Measurements from ENCODE around the gene BHMT. TPM values are rescaled to one million over a fixed set of nuclear protein-coding genes. Genes with fewer than 3 reads are reported as not detected.

BHMT gene
- total and polyA plus RNA-seq, 4 donors, result 27.7 to 197 (median 116) TPM

DNA sequence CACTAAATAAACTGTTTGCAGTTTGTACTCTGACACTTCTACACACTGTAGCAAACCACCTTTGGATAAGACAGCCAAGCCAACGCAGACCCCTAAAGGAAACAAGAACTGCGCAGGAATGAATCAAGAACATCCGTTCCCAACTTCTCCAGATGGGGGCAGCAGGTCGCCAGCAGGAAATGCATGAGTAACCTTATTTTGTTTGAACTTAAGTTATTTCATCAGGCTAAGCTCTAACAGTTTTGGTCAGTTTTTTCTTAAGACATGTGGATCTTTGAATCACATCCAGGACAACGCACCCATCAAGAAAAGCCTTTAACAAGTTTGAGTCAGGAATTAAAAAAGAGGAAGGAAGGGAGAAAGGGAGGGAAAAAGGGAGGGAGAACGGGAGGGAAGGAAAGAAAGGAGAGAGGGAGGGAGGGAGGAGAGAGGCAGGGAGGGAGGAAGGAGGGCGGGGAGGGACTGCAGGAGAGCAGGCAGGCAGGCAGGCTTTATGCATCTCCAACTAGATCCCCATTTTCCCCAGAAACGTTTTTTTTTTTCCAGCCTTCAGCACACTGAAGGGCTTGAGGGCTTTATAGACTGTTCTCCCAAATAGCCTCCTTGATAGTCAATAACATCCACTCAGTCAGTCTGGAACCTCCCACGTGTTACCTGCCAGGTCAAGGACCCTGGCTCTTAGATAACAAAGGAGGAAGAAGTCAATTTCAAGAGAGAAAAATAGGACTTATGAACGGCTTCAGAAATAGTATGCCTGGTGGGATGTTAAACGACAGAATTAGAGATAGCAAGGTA, 22.2 kb downstream of the BHMT start:
- Histone ChIP-seq H3K9me3 (ENCODE audit: control insufficient read depth in 4 of 4, low read length in 3 of 4) (no peaks in the 10 kb centered on the region), H3K27me3 (ENCODE audit: control insufficient read depth in 4 of 4, insufficient read depth in 4 of 4, low read length in 3 of 4) (no peaks in the 10 kb centered on the region), H3K27ac (ENCODE audit: low read depth in 1 of 2, low read length in 2 of 2) (peak overlapping the region; percentile 22 to 43), H3K4me3 (ENCODE audit: low read depth in 1 of 3, low read length in 3 of 3) (no peak overlapping the region), H3K4me1 (ENCODE audit: control insufficient read depth in 4 of 4, insufficient read depth in 4 of 4, low read length in 3 of 4) (peaks cover 3 to 12% (median 8%) of the 10 kb centered on the region in 4 donors), H3K36me3 (ENCODE audit: control insufficient read depth in 4 of 4, insufficient read depth in 3 of 4, low read depth in 1 of 4, low read length in 3 of 4) (peaks cover 0 to 14% (median 10%) of the 10 kb centered on the region in 4 donors), H3K9ac (ENCODE audit: low read depth in 1 of 2, low read length in 2 of 2) (no peak overlapping the region)
- WGBS, result 4% methylated on average over 11 of the region's 11 CpGs
- peak; percentile 71 for DNase-seq (ENCODE audit: low spot score)
- TF ChIP-seq RAD21 (IDR thresholded peaks at IDR 0.05) (peak; percentile 81 to 83), RXRA (IDR thresholded peaks at IDR 0.05) (no peak), FOXA1 (IDR thresholded peaks at IDR 0.05) (no peak), EGR1 (IDR thresholded peaks at IDR 0.05; ENCODE audit: low read depth in 2 of 2) (no peak), TAF1 (conservative IDR thresholded peaks at IDR 0.05) (no peak), NR2F2 (IDR thresholded peaks at IDR 0.05) (peak; percentile 45), FOXA2 (IDR thresholded peaks at IDR 0.05) (no peak)
- TF ChIP-seq, protein P1, sequence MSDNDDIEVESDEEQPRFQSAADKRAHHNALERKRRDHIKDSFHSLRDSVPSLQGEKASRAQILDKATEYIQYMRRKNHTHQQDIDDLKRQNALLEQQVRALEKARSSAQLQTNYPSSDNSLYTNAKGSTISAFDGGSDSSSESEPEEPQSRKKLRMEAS (IDR thresholded peaks at IDR 0.05), result no peak
- TF ChIP-seq, protein P2, sequence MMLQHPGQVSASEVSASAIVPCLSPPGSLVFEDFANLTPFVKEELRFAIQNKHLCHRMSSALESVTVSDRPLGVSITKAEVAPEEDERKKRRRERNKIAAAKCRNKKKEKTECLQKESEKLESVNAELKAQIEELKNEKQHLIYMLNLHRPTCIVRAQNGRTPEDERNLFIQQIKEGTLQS (IDR thresholded peaks at IDR 0.05), result no peak
- TF ChIP-seq, protein P3, sequence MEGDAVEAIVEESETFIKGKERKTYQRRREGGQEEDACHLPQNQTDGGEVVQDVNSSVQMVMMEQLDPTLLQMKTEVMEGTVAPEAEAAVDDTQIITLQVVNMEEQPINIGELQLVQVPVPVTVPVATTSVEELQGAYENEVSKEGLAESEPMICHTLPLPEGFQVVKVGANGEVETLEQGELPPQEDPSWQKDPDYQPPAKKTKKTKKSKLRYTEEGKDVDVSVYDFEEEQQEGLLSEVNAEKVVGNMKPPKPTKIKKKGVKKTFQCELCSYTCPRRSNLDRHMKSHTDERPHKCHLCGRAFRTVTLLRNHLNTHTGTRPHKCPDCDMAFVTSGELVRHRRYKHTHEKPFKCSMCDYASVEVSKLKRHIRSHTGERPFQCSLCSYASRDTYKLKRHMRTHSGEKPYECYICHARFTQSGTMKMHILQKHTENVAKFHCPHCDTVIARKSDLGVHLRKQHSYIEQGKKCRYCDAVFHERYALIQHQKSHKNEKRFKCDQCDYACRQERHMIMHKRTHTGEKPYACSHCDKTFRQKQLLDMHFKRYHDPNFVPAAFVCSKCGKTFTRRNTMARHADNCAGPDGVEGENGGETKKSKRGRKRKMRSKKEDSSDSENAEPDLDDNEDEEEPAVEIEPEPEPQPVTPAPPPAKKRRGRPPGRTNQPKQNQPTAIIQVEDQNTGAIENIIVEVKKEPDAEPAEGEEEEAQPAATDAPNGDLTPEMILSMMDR (IDR thresholded peaks at IDR 0.05; ENCODE audit: low read depth, low read length, missing input control), result peak; percentile 71

DNA sequence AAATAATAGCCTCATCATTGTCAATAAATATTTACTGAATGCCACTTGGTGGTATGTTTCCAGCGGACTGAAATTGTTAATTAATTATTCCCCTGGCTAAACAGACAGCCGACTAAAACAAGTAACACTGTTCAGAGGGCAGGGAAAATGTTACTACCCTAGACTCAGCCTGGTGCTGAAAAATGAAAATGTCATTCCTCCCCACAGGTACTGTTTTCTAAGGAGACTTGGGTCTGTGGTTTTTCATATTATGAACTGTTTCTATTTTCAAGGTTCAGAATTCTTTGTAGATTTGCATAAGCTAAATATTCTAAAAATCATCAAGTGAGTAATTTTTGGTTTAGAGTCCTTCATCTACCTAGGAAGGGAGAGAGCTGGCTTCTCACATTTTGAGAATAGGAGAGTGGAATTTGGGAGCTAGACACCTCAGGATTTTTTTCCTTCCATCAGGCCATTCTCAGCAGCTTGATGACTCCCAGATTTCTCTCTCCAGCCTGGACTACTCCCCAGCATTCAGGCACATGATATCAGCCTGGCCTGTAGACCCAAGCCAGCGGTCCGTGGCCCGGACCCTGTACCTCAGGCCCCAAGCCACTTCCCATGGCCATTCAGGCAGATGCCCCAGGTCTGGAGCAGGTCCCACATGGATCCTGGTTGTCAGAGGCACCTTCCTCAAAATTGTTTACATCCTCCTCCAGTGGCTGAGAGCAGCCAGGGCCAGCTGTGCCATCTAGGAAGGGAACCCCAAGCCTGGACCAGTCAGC, 24.4 kb downstream of the BHMT start:
- DNase-seq (ENCODE audit: low spot score), result no peak
- no peak overlapping the region for H3K4me3 ChIP-seq (ENCODE audit: low read depth in 1 of 3, low read length in 3 of 3)
- no peak overlapping the region for H3K9ac ChIP-seq (ENCODE audit: low read depth in 1 of 2, low read length in 2 of 2)
- 76% methylated on average over 5 of the region's 5 CpGs for WGBS
- no peaks in the 10 kb centered on the region for H3K36me3 ChIP-seq (ENCODE audit: control insufficient read depth in 4 of 4, insufficient read depth in 3 of 4, low read depth in 1 of 4, low read length in 3 of 4)
- peaks cover 0 to 3% (median 0%) of the 10 kb centered on the region in 4 donors for H3K9me3 ChIP-seq (ENCODE audit: control insufficient read depth in 4 of 4, low read length in 3 of 4)
- H3K27me3 ChIP-seq (ENCODE audit: control insufficient read depth in 4 of 4, insufficient read depth in 4 of 4, low read length in 3 of 4), result no peaks in the 10 kb centered on the region
- TF ChIP-seq, protein P2 (IDR thresholded peaks at IDR 0.05), result no peak
- no peak for TF ChIP-seq RXRA (IDR thresholded peaks at IDR 0.05)
- no peak overlapping the region for H3K27ac ChIP-seq (ENCODE audit: low read depth in 1 of 2, low read length in 2 of 2)
- peaks cover 3 to 12% (median 8%) of the 10 kb centered on the region in 4 donors for H3K4me1 ChIP-seq (ENCODE audit: control insufficient read depth in 4 of 4, insufficient read depth in 4 of 4, low read length in 3 of 4)

DNA sequence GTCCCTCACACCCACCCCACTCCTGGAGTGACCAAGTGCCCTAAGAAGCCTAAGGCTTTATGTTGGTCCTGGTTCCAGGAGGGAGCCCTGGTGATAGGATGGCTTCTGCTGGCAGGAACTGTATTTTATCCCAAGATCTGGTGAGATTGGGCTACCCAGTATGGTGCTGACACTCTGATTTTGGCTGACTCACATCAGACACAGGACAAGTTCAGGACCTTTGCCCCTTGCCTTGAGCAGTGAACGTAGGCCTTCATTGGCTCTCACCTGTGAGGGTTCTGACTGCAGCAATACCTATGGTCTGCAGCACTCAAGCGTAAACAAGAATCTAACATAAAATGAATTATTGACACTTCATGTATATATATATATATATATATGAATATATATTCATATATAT, 25.0 kb downstream of the BHMT start:
- Histone ChIP-seq H3K9ac (ENCODE audit: low read depth in 1 of 2, low read length in 2 of 2) (no peak overlapping the region), H3K27ac (ENCODE audit: low read depth in 1 of 2, low read length in 2 of 2) (no peak overlapping the region), H3K9me3 (ENCODE audit: control insufficient read depth in 4 of 4, low read length in 3 of 4) (peaks cover 0 to 3% (median 0%) of the 10 kb centered on the region in 4 donors), H3K4me1 (ENCODE audit: control insufficient read depth in 4 of 4, insufficient read depth in 4 of 4, low read length in 3 of 4) (peaks cover 3 to 12% (median 8%) of the 10 kb centered on the region in 4 donors), H3K27me3 (ENCODE audit: control insufficient read depth in 4 of 4, insufficient read depth in 4 of 4, low read length in 3 of 4) (no peaks in the 10 kb centered on the region), H3K4me3 (ENCODE audit: low read depth in 1 of 3, low read length in 3 of 3) (no peak overlapping the region), H3K36me3 (ENCODE audit: control insufficient read depth in 4 of 4, insufficient read depth in 3 of 4, low read depth in 1 of 4, low read length in 3 of 4) (no peaks in the 10 kb centered on the region)
- TF ChIP-seq HNF4A (conservative IDR thresholded peaks at IDR 0.05) (peak in 1 of 2 donors; percentile 24), RXRA (IDR thresholded peaks at IDR 0.05) (peak in 1 of 2 donors; percentile 9), NR2F2 (IDR thresholded peaks at IDR 0.05) (no peak)
- WGBS, result 40% methylated on average over 2 of the region's 2 CpGs
- no peak for DNase-seq (ENCODE audit: low spot score)
